ENCODE data around the gene NFAT5.

The NFAT5 gene

GRCh38 chr16:69741951-69742904 lies 176.5 kb downstream of the NFAT5 start:
- no peak for DNase-seq (ENCODE audit: low spot score)

GRCh38 chr16:69744363-69745231 lies 178.8 kb downstream of the NFAT5 start:
- DNase-seq (ENCODE audit: low spot score) = no peak

DNA sequence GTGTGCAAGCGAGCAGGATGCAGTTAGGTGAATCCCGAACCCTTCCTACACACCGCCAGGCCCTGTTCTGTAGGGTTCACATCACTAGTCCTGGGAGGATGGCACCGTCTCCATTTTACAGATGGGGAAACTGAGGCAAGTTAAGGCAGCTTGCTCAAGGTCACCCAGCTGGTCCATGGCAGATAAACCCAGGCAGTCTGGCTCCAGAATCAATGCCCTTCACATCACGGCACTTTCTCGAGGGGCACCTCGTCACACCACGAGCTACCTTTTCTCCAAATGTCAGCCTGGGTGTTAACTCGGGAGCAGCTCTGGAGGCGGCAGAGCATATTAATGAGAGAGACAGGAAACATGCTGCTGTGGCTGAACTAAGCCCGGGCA lies 179.5 kb downstream of the NFAT5 start:
- no peak for DNase-seq (ENCODE audit: low spot score)

- DNase-seq (ENCODE audit: low spot score) = no peak
Observed at GRCh38 chr16:69745959-69746358, 180.2 kb downstream of the NFAT5 start.

- DNase-seq (ENCODE audit: low spot score) = no peak
Observed at GRCh38 chr16:69747115-69747514, 181.3 kb downstream of the NFAT5 start.

DNA sequence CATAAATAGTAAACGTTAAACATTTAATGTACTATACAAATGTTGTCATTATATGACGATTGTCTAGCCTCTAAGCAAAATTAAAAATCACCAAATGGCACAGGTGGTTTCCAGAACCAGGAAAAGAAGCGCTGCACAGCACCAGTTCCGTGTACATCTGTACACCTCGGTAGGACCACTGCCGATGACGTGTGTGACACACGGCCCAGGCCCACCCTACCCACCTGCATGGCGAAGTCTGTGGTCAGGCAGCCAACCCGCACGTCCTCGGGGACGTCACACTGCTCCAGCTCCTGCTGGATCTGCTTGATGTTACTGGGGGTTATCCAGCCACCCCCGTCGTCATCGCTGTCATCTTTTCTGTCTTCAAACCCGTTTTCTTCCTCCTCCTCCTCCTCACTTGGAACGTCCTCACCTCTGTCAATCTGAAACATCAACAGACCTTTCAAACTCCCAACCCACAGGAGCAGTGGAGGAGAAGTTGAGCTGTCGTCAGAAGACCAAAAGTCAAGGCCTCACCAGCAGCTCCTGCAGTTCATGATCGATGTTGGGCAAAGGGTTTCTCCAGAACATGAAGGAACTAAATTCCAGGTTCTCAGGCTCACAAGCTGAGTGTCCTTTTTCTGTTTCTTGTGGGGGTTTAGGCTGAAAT lies 183.1 kb downstream of the NFAT5 start:
- DNase-seq (ENCODE audit: low spot score) = no peak

- no peak for DNase-seq (ENCODE audit: low spot score)
Observed at GRCh38 chr16:69754143-69754468, 188.3 kb downstream of the NFAT5 start.
